DOHH2 (cell line): Measurements from ENCODE around the gene CR1L.
A peak's percentile ranks its signal among the peaks of the same experiment; 100 is the strongest.

Source experiments
- H3F3A ChIP-seq: fragments of 200-600 bp; sonication (generic), shearing (Covaris generic); 2 replicates; pipeline ENCODE4 v1.6.0; 2016; ENCODE audit warnings: antibody characterized with exemption, mild to moderate bottlenecking; ENCODE audit not compliant: control insufficient read depth, insufficient read depth
- H3K27ac ChIP-seq: fragments of 200-600 bp; sonication (generic); 2 replicates; pipeline ENCODE4 v1.5.1; 2014; ENCODE audit warnings: low read depth, mild to moderate bottlenecking, low read length, moderate library complexity
- H3K27me3 ChIP-seq: fragments of 200-600 bp; sonication (generic); 2 replicates; pipeline ENCODE4 v1.6.1; 2014; ENCODE audit warnings: mild to moderate bottlenecking, low read length, mixed read lengths; ENCODE audit not compliant: control insufficient read depth
- H3K36me3 ChIP-seq: fragments of 200-600 bp; sonication (generic); 2 replicates; pipeline ENCODE4 v1.6.1; 2014; ENCODE audit warnings: mild to moderate bottlenecking, low read length, moderate library complexity, mixed read lengths; ENCODE audit not compliant: control insufficient read depth
- H3K4me1 ChIP-seq: fragments of 200-600 bp; sonication (generic); 2 replicates; pipeline ENCODE4 v1.6.1; 2014; ENCODE audit warnings: mild to moderate bottlenecking, low read length, mixed read lengths; ENCODE audit not compliant: control insufficient read depth
- H3K4me2 ChIP-seq: fragments of 200-600 bp; sonication (generic); 2 replicates; pipeline ENCODE4 v1.6.0; 2014; ENCODE audit warnings: mild to moderate bottlenecking, low read length, moderate library complexity
- H3K4me3 ChIP-seq: fragments of 200-600 bp; sonication (generic); 2 replicates; pipeline ENCODE4 v1.5.1; 2014; ENCODE audit warnings: mild to moderate bottlenecking, low read length, mixed read lengths
- H3K79me2 ChIP-seq: fragments of 200-600 bp; sonication (generic); 2 replicates; pipeline ENCODE4 v1.6.1; 2014; ENCODE audit warnings: mild to moderate bottlenecking, low read length, mixed read lengths; ENCODE audit not compliant: control insufficient read depth
- H3K9me2 ChIP-seq: fragments of 200-600 bp; sonication (generic); replicated peaks from 2 replicates; pipeline ENCODE4 v1.6.1; 2014; ENCODE audit warnings: mild to moderate bottlenecking, low read length, mixed read lengths; ENCODE audit not compliant: control insufficient read depth
- H3K9me3 ChIP-seq: fragments of 200-600 bp; sonication (generic); 2 replicates; pipeline ENCODE4 v1.6.1; 2014; ENCODE audit warnings: antibody characterized with exemption, low read length, mixed read lengths; ENCODE audit not compliant: control insufficient read depth, insufficient read depth
- H4K20me1 ChIP-seq: fragments of 200-600 bp; sonication (generic); 2 replicates; pipeline ENCODE4 v1.6.0; 2014; ENCODE audit warnings: low read depth, mild to moderate bottlenecking, antibody characterized with exemption, low read length, moderate library complexity; ENCODE audit not compliant: control insufficient read depth, insufficient read depth
- EZH2phosphoT487 ChIP-seq: fragments of 200-600 bp; sonication (generic); IDR thresholded peaks from 2 replicates; pipeline ENCODE4 v1.6.1; 2017; ENCODE audit warnings: borderline replicate concordance, mild to moderate bottlenecking, antibody characterized with exemption, low read length, moderate library complexity, mixed read lengths
- TF ChIP-seq, protein P1 (sequence below): fragments of 200-600 bp; sonication (generic); IDR thresholded peaks from one replicate; pipeline ENCODE4 v1.5.1; 2014; ENCODE audit warnings: antibody characterized with exemption, mild to moderate bottlenecking, low read depth, low read length; ENCODE audit not compliant: poor library complexity, severe bottlenecking

CR1L gene

DNA sequence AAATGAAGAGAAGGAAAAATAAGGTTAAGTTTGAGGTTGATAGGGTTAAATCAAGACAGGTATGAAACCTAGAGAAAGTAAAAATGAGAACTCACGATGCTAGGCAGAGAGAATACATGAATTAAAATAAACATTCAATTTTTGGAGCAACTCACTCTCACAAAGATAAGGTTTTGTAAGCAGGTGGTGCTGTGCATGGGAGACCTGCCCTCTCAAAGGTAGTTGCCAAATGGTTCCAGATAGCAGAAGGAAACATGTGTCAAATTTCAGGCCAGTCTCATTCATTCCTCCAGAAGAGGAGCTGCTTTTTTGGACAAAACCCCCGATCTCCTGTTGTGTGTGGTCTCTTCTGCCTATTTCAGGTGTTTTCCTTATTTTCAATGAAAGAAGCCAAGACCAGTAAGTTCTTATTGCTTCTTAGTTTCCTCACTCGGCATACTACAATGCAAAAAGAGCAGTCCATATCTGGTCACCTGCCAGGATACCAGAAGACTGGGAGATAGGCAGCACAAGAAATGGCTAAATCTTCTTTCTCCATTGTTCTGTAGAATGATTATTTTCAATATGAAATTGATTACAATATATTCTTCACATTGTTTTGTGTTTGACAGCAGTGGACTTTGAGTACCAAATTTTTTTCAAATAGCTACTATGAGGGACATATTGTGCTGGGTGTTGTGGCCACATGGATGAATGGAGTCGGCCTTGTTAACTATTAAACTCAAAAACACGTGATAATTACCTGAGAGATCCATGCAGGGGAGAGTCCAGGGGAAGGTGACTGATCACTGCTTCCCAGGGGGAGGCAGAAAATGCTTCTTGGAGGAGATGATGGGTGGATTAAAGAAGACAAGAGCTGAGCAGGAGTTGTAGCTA lies 3.6 kb downstream of the CR1L start:
- Histone ChIP-seq H3K4me1 (peaks cover 9% of the 10 kb centered on the region), H3K79me2 (no peaks in the 10 kb centered on the region)

DNA sequence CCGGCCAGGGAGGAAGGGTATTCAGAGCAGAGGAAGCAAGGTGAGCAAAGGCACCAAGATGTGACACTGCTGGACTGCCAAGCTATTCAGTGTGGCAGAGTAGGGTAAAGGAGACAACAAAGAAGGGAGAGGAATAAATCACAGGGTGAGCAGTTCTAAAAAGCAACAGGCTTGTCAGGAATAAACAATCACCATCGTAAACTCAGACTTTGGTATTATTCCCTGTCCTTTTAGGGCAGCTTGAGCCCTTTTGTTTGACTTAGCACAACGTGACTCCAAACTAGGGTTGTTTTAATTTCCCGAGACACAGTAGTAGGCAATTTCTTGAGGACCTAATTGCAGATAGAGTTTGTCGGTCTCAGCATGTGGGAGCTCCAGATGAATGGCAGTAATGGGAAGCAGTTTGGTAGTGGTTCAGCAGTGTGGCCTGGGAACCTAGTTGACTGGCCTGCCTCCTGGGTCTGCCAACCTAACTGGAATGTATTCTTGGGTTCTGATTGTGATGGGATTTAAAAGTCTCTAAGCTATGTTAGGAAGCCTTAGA lies 4.3 kb downstream of the CR1L start:
- H3K27ac ChIP-seq: no peak overlapping the region
- no peaks in the 10 kb centered on the region for H4K20me1 ChIP-seq
- H3K27me3 ChIP-seq: peaks cover 3% of the 10 kb centered on the region; the same call in 1 of the 2 replicates
- no peaks in the 10 kb centered on the region for H3K79me2 ChIP-seq
- peaks cover 9% of the 10 kb centered on the region for H3K4me1 ChIP-seq
- TF ChIP-seq EZH2phosphoT487: no peak
- TF ChIP-seq, protein P1, sequence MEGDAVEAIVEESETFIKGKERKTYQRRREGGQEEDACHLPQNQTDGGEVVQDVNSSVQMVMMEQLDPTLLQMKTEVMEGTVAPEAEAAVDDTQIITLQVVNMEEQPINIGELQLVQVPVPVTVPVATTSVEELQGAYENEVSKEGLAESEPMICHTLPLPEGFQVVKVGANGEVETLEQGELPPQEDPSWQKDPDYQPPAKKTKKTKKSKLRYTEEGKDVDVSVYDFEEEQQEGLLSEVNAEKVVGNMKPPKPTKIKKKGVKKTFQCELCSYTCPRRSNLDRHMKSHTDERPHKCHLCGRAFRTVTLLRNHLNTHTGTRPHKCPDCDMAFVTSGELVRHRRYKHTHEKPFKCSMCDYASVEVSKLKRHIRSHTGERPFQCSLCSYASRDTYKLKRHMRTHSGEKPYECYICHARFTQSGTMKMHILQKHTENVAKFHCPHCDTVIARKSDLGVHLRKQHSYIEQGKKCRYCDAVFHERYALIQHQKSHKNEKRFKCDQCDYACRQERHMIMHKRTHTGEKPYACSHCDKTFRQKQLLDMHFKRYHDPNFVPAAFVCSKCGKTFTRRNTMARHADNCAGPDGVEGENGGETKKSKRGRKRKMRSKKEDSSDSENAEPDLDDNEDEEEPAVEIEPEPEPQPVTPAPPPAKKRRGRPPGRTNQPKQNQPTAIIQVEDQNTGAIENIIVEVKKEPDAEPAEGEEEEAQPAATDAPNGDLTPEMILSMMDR: no peak
- H3K36me3 ChIP-seq: no peaks in the 10 kb centered on the region
- H3K4me2 ChIP-seq: no peak overlapping the region
- H3K9me3 ChIP-seq: no peaks in the 10 kb centered on the region
- no peaks in the 10 kb centered on the region for H3K9me2 ChIP-seq
- no peak overlapping the region for H3K4me3 ChIP-seq
- no peaks in the 10 kb centered on the region for H3F3A ChIP-seq

More for the DNA sequence above, 3.6 kb downstream of the CR1L start:
- Histone ChIP-seq H3K9me3 (no peaks in the 10 kb centered on the region), H3K27ac (no peak overlapping the region), H3K36me3 (no peaks in the 10 kb centered on the region), H3K9me2 (no peaks in the 10 kb centered on the region), H4K20me1 (no peaks in the 10 kb centered on the region), H3K4me2 (no peak overlapping the region), H3K27me3 (peaks cover 3% of the 10 kb centered on the region; the same call in 1 of the 2 replicates), H3K4me3 (no peak overlapping the region), H3F3A (no peaks in the 10 kb centered on the region)
- TF ChIP-seq EZH2phosphoT487: no peak

DNA sequence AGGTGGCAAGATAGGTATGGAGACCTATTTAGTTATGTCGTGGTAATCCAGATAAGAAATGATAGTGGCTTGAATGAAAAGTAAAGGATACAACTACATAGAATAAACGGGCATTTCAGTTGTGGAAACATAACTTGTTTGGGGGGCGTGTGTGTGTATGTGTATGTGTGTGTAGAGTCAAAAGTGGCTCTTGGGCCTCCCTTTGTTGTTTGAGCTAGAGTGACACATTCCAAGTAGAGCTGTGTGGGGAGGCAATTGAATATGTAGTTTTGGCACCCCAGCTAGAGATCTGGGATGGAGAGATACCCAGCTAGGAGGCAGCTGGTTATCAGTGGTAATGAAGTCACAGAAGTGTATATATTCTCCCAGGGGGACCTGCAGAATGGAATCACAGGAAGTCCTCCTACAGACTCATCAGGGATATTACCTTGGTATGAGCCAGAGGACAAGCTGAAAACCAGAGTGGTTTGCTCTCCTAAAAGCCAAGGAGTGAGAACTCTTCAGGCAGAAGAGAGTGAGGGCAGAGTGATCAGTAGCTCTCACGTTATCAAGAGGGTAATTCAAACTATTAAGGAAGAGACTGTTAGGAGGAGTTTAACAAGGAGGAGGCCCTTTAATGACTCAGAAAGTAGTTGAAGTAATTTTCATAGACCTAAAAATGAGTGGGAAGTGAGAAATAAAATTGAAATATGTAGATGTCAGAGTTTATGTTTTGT lies 5.1 kb downstream of the CR1L start:
- H3K4me3 ChIP-seq: no peak overlapping the region
- TF ChIP-seq EZH2phosphoT487: no peak
- TF ChIP-seq, protein P1: no peak
- no peaks in the 10 kb centered on the region for H3K9me3 ChIP-seq
- no peaks in the 10 kb centered on the region for H3K79me2 ChIP-seq
- H3K4me2 ChIP-seq: peak overlapping the region; percentile 25; the same call in 1 of the 2 replicates
- no peaks in the 10 kb centered on the region for H3K36me3 ChIP-seq
- peaks cover 9% of the 10 kb centered on the region for H3K4me1 ChIP-seq
- H3K27ac ChIP-seq: no peak overlapping the region
- no peaks in the 10 kb centered on the region for H3K9me2 ChIP-seq
- H3K27me3 ChIP-seq: peaks cover 3% of the 10 kb centered on the region; the same call in 1 of the 2 replicates
- no peaks in the 10 kb centered on the region for H4K20me1 ChIP-seq
- H3F3A ChIP-seq: no peaks in the 10 kb centered on the region
